ENCODE results near the gene OR5K4.

GRCh38 chr3:98360681-98361080 lies 7.0 kb downstream of the OR5K4 start:
- no peak for TF ChIP-seq CTCF (IDR thresholded peaks at IDR 0.05)
- TF ChIP-seq POLR2A (IDR thresholded peaks at IDR 0.05): no peak
